NCI-H526 (cell line): ENCODE data around the gene SERGEF.
"Not testable (repeated sequence)": the region's sequence is repeated elsewhere in the genome, so short reads cannot be mapped to it uniquely, and the experiment has no call there.

Experiments
- DNase-seq, 2 experiments: peaks; one replicate each; lab custom pipeline; 2025; lab: John Stamatoyannopoulos, UW

SERGEF gene

DNA sequence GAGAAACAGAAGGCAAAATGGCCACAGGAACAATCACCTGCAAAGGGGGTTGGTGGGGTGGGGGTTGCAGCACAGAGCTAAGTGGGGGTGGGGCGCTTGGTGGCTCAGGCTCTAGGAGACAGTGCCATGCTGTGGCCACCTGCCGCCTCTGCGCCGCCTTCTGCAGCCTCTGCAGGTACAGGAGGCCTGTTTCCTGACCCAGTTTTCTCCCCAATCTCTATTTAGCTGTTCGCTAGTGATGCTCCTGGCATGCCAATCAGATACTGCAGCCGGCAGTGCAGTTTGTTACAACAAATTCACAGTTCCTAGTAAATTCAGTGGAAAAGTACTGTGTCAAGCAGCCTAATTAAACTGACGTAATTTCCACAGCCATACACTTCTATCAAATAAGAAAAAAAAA, 106.4 kb downstream of the SERGEF start:
- peak in 1 of 2 experiments; percentile 68 for DNase-seq

DNA sequence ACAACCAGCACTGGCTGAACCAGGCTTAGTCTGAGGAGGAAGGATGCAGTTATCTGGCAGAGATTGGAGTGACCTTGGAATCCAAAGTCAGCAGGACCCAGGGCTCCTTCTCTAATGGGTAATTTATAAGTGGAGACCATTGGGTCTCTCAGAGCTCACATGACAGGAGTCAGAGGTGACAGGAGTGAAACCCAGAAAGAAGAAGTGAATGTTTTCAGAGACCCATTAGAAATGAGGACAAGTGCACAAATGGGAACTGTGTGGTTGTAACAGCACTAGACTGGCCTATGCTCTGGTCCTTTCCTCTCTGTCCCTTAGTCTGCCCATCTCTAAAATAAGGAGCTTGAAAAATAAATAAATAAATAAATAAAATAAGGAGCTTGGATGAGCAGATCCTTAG, 107.4 kb downstream of the SERGEF start:
- DNase-seq, result no peak

DNA sequence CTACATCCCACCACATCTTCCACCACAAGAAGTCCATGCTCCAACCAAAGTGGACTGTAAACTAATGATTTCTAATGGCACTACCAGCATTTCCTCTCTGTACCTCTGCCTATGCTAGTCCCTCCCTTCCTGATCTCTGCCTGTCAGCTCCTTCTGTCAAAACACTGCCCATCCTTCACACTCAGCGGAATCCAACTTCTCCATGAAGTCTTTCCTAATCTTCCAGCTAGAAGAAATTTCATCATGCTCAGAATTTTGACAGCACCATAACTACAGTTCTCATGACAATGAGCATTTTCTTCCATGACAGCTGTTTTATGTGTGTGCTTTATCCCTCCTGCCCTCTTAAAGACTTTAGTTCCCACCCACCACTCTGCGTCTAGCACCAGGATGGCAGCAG, 111.4 kb downstream of the SERGEF start:
- DNase-seq, result no peak

DNA sequence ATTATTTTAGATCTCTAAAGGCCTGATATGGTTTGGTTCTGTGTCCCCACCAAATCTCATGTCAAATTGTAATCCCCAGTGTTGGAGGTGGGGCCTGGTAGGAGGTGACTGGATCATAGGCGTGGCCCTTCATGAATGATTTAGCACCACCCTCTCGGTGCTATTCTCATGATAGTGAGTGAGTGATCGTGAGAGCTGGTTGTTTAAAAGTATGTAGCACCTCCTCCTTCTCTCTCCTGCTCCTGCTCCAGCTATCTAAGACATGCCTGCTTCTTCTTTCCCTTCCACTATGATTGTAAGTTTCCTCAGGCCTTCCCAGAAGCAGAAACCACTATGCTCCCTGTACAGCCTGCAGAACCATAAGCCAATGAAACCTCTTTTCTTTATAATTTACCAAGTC, 114.1 kb downstream of the SERGEF start:
- no peak for DNase-seq

DNA sequence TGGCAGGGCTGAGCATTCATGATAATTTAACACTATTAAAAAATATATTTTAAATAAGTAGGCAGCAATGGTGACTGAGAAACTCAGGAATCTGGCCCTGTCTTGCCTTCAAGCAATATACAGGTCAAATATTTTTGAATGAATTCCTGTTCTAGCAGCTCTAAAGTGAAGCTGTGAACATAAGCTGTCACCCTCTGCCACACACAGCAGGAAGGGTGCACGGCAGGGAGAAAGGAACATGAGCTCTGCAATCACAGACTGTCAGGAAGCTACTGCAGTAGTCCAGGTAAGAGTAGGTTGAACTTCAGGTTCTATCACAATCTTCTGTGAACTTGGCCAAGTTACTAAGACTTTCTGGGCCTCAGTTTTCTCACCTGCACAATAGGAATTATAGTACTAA, 114.8 kb downstream of the SERGEF start:
- no peak for DNase-seq

DNA sequence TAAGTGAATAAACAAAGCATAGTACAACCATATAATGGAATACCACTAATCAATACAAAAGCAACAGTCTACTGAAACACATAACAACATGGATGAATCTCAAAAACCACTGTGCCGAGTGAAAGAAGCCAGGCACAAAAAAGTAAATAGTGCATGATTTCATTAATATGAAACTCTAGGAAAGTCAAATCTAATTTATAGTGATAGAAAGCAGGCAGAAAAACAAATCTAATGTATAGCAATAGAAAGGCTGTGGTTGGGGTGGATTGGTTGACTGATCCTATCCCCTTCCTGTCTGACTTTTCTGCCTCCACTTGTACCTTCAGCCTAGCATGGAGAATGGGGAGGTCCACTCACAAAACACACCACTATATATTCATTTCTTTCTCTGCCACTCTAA, 115.4 kb downstream of the SERGEF start:
- no peak for DNase-seq

DNA sequence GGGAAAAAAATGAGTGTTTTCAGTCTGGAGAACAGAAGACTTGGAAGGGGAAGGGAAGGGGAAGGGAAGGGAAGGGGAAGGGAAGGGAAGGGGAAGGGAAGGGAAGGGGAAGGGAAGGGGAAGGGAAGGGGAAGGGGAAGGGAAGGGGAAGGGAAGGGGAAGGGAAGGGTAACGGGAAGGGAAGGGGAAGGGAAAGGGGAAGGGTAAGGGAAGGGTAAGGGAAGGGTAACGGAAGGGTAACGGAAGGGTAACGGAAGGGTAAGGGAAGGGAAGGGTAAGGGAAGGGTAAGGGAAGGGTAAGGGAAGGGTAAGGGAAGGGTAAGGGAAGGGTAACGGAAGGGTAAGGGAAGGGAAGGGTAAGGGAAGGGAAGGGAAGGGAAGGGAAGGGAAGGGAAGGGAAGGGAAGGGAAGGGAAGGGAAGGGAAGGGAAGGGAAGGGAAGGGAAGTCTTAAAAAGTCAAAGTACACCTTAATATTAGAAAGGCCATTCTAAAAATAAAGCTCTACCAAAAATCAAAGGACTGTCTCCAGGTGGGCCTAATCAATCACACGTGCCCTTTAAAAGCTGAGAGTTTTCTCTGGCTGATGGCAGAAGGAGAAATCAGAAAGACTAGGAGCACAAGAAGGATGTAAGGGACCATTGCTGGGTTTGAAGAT, 116.2 kb downstream of the SERGEF start:
- not testable (repeated sequence) for DNase-seq

DNA sequence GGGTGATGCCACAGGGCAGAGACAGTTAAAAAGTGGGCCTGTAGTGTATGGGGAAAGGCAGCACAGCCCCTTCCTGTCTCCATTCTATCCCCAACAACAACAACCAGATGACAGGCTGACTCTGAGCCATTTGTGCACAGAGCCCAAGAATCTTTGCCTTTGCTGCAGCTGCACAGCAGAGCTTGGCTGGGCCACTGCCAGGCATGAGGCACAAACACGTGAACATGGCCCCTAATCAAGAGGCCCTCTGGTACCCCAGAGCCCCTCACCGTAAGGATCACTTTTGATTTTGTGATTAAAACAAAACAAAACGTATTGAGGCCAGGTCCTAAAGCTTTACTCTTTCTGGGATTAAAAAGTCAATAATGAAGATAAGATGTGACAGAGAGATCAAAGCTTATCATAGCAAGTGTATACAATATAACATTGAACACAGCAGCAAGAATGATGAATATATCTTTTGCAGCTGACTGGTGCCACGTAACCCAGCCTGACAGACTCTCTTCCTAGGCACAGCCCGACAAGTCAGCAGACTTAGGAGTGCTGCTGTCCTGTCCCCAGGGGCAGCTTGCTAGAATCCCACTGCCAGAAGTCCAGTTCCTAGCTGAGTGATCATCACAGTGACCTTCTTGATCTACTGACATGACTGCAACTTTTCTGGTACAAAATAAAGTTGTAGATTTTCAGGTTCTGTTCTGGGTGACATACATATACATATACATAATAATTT, 117.8 kb downstream of the SERGEF start:
- no peak for DNase-seq

DNA sequence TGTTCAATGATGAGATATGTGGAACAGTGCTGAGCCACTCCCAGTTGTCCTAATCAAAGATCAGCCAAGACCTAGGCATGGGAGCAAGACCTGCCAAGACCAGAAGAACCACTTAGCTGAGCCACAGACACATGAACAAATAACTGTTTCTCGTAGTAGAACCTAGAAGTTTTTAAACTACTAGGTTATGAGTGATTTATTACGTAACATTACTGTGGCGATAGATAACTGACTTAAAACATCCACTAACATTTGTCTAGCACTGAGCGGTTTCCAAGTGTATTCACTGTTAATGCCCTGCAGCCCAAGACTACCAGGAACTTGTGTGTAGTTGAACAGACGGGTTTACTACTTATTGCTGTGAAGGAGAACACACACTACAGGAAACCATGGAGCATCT, 120.4 kb downstream of the SERGEF start:
- no peak for DNase-seq

DNA sequence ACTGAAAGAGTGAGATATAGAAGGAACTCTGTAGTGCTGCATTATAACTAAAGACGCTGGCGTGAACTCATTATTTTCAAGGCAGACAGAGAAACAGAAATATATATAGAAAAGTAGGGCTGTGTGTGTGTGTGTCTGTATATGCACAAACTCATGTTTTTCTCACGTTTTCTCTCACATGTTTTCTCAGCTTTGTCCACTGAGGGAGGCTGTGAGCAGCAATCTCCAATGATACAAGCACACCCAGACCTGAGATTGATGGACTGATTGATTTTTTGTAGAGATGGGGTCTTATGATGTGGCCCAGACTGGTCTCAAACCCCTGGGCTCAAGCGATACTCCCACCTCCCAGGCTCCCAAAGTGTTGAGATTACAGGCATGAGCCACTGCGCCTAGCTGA, 122.5 kb downstream of the SERGEF start:
- DNase-seq, result peak in 1 of 2 experiments; percentile 3

DNA sequence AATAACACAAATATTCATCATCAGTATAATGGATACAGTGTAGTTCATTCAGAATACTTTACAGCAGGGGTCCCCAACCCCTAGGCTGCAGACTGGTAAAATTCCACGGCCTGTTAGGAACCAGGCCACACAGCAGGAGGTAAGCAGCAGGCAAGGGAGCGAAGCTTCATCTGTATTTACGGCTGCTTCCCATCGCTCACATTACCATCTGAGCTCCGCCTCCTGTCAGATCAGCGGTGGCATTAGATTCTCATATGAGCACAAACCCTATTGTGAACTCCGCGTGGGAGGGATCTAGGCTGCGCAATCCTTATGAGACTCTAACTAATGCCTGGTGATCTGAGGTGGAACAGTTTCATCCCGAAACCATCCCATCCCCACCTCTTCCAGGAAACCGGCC, 125.1 kb downstream of the SERGEF start:
- no peak for DNase-seq

DNA sequence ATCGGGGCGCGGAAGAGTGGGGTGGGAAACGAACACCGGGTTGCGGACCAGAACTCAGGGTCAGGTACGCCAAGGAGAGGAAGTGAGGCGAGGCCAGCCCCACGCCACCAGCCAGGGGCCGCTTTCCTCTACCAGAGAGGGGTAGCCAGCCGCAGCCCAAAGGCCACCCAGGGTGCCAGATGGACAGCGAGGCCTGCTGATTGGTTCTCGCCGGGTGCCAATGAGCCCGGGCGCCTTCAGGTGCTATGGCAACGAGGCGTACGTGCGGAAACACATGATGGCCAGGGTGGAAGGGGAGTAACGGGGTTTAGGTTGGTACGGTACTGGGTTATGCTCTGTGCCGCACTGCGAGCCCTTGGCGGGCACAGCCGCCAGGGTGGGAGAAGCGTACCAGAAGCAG, 128.9 kb downstream of the SERGEF start:
- DNase-seq, result no peak

DNA sequence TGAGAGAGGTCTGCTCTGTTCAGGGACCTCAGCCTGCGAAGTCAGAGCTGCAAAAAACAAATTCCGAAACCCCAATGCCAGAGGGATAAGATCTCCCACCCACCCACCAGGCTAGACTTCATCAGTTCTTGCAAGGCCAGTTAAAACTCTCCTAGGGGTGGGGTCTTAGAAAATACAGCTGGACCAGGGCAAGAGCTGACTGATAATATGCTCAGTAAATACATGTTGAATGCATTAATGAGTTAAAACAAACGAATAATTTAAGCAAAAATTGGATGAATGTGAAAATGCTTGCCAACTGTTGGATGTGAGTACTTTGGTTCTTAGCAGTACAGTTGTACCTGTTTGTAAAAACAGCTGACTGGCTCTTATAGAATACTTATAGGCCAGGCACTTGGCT, 129.8 kb downstream of the SERGEF start:
- DNase-seq, result no peak

DNA sequence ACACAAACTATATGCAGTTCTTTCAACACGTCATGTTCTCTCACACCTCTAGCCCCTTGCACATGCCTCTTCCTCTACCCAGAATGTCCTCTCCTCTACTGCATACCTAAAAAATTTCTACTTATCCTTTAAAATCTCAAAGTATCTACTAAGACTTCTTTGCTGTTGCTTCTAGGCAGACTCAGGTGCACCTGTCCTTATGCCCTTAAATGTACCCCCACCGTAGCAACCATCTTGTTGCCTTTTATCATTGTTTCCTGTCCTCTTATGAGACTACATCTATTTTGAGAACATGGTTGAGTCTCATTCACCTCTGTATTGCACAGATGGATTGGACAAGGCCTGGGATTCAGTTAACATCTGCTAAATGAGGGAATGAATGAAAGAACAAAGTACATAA, 134.1 kb downstream of the SERGEF start:
- DNase-seq, result no peak

DNA sequence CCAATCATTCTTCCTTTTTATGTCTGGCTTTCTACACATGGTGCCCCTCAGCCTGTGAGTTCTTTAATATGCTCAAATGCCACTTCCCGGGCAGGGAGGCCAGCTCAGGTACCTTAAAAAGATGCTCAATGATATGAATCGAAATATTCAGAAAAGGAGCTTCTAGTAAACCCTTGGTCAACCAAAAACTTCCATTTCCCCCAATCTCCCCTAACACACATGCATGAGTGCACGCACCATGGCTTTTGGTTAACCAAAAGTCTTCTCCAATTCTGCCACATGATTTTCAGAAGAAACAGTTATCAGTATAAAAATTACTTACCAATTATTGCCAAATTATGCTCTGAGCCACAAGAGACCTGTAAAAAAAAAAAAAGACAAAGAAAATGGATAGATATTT, 135.0 kb downstream of the SERGEF start:
- DNase-seq, result no peak

DNA sequence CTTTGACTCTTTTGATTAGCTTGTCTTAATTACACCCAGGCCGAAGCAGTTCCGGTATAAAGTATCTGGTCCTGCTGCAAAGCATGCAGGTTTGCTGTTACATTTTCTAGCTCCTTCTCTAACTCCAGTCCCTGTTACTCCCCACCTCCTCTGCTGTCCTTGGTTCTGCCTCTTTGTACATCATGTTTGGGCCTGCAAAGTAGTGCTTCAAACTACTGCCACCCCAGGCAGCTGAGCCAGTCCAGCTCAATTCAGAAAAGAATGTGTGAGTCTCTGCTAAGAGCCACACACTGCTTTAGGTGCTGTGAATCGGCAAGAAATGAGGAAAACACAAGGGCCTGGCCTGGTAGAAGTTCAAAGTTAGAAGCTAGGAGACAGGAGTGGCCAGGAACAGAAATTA, 136.0 kb downstream of the SERGEF start:
- DNase-seq, result no peak

DNA sequence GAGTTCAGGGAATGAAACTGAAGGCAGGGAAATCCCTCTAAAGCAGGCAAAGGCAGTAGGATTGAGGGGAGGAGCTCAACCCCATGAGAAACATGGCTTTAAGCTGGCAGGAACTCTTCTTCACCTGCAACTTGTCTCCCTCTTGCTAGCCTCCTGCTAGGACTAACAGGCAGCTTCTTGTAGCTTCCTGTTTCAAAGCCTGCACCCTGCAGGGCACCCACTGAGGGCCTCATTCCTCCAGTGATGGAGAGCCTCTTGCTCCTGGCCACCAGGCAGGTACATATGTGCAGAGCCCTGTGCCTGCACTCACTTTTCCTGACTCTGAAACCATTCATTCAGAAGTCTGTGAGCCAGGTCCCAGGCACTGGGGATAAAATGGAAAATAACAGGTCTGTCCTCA, 137.0 kb downstream of the SERGEF start:
- DNase-seq, result no peak

DNA sequence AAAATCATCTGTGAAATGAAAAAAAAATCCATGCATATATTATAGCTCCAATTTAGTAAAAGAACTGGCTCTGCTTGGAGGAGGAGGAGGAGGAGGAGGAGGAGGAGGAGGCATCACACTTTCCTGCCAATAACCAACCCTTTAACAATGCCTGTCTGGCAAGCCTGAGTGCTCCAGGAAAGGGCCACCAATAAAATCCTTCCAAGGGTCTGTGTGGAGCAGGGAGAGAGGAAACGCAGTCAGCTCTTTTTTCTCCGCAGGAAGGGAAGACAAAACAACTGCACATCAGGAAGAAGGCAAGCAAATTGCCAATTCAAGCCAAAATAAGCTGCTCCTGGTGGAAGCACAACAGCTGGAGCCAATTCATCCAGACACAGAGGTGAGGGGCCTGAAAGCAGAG, 139.3 kb downstream of the SERGEF start:
- no peak for DNase-seq

DNA sequence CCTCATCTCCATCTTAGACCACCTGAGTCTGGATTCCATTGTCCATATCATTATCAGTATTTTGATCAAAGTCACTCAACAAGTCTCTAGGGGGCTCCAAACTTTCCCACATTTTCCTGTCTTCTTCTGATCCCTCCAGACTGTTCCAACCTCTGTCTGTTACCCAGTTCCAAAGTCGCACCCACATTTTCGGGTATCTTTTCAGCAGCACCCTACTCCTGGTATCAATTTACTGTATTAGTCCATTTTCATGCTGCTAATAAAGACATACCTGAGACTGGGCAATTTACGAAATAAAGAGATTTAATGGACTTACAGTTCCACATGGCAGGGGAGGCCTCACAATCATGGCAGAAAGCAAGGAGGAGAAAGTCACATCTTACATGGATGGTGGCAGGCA, 144.4 kb downstream of the SERGEF start:
- DNase-seq, result not testable (repeated sequence)

DNA sequence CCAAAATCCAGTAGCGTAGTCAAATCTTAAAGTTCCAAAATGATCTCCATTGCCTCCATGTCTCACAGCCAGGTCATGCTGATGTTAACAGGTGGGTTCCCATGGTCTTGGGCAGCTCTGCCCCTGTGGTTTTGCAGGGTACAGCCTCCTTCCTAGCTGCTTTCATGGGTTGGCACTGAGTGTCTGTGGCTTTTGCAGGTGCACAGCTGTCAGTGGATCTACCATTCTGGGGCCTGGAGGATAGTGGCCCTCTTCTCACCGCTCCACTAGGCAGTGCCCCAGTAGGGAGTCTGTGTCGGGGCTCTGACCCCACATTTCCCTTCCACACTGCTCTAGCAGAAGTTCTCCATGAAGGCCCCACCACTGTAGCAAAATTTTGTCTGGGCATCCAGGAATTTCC, 145.5 kb downstream of the SERGEF start:
- no peak for DNase-seq

DNA sequence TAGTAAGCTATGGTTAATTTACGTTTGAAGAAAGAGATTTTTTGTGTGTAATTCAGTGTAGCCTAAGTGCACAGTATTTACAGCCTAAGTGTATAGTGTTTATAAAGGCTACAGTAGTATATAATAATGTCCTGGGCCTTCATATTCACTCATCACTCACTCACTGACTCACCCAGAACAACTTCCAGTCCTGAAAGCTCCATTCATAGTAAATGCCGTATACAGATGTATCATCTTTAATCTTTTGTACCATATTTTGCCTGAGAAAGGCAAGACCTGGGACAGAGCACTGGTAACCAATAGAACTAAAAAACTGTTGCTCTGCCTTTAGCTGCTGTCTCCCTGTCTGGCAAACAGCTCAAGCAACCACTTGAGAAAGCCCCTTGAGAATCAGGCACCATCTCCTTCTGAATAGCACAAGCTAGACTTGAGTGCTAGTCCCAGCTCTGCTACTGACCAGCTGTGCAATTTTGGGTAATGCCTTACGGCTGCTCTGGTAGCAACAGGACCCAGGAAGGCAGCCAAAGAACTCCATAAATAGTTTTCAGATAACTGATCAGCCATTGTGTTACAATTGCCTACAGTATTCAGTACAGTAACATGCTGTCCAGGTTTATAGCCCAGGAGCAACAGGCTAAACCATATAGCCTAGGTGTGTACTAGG, 146.9 kb downstream of the SERGEF start:
- no peak for DNase-seq

DNA sequence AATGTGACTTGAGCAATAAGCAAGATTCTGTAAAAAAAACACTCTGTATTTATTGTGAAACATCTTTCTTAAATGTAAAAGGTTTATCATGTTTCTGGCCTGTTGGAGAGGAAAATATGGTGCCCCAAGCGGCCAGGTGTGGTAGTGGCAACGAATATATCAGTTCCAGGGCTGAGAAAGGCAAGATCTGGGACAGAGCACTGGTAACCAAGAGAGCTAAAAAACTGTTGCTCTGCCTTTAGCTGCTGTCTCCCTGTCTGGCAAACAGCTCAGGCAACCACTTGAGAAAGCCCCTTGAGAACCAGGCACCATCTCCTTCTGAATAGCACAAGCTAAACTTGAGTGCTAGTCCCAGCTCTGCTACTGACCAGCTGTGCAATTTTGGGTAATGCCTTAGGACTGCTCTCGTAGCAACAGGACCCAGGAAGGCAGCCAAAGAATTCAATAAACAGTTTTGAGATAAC, 148.3 kb downstream of the SERGEF start:
- peak in 1 of 2 experiments; percentile 43 for DNase-seq

DNA sequence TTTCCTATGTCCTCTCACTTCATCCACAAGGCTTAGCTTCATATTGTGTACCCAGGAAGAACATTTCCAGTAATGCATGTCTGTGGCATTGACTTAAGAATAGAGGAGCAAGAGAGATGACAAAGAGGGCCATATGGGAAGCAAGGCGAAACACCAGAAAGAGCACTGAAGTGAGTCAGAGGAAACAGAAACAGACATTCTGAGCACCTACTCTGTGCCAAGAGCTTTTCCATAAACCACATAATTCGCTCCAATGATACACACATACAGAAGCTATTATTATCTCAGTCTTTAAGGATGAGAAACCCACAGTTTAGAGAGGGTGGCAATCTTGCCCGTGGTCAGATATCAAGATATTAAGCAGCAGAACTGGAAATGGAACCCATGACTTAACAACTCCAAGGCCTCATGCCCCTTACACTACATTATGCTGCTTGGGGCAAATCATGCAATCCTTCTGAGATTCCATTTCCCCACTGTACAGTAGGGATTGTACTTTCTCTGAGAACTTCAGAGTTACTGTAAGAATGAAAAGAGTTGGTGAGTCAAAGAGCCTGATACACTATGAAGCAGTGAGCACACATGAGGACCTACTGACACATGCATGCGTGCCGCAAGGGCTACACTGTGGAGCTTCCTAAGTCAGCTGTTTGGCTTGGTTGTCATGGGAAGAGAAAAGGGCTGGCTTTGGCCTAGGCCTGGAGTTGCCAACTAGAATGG, 151.7 kb downstream of the SERGEF start:
- DNase-seq, result no peak
